Breast epithelium (tissue), 3 donors: ENCODE results near the gene IGFBP7.

ENCODE experiments used
- CTCF ChIP-seq, 3 donors: fragments of 450-650 bp; IDR thresholded peaks; one replicate each; pipeline ENCODE4 v1.5.1; 2016 to 2017; ENCODE audit warnings: antibody characterized with exemption in 3 of 3, mild to moderate bottlenecking in 3 of 3, moderate library complexity in 3 of 3
- POLR2A ChIP-seq: fragments of 450-650 bp; IDR thresholded peaks from one replicate; pipeline ENCODE4 v1.6.1; 2016; ENCODE audit warnings: antibody characterized with exemption, mild to moderate bottlenecking, moderate library complexity
- POLR2AphosphoS5 ChIP-seq, 3 donors: sonication (generic); formaldehyde crosslinking; IDR thresholded peaks; one replicate each; pipeline ENCODE4 v1.6.1; 2017; ENCODE audit warnings: antibody characterized with exemption in 3 of 3

GRCh38 chr4:57154191-57154590 lies 44.0 kb upstream of the IGFBP7 start:
- TF ChIP-seq CTCF (IDR thresholded peaks at IDR 0.05) (no peak), POLR2A (no peak), POLR2AphosphoS5 (IDR thresholded peaks at IDR 0.05) (no peak)
